Gastrocnemius medialis (tissue), 4 donors: ENCODE data around the gene ADAM12. TPM values are rescaled to one million over a fixed set of nuclear protein-coding genes. Genes with fewer than 3 reads are reported as not detected.
A peak's percentile ranks its signal among the peaks of the same experiment; 100 is the strongest.

ENCODE experiments used
- ATAC-seq, 2 donors: fragments of 150-250 bp; one replicate each; pipeline ENCODE4 v1.9.1; 2016
- DNase-seq, 2 donors: peaks; one replicate each; pipeline ENCODE4 v3.0.0-alpha.2; 2019
- H3K27ac ChIP-seq, 4 donors: fragments of 200-600 bp; sonication (generic); 1 replicate in 1 of 4; 2 replicates in 3 of 4; pipeline ENCODE4 v1.5.1; 2016 to 2018; ENCODE audit warnings: mild to moderate bottlenecking in 2 of 4, moderate library complexity in 1 of 4
- H3K27me3 ChIP-seq, 3 donors: fragments of 200-600 bp; sonication (generic) in 2 of 3; 1 replicate in 1 of 3; 2 replicates in 2 of 3; pipeline versions ENCODE4 v1.5.1 to v1.6.0; 2016 to 2019; ENCODE audit warnings: mild to moderate bottlenecking in 1 of 3, moderate library complexity in 1 of 3
- H3K36me3 ChIP-seq, 2 donors: fragments of 200-600 bp; sonication (generic) in 1 of 2; one replicate each; pipeline ENCODE4 v1.5.1; 2017 to 2018
- H3K4me1 ChIP-seq, 2 donors: fragments of 200-600 bp; sonication (generic) in 1 of 2; one replicate each; pipeline ENCODE4 v1.5.1; 2016 to 2017; ENCODE audit warnings: mild to moderate bottlenecking in 2 of 2
- H3K4me3 ChIP-seq, 4 donors: fragments of 200-600 bp; sonication (generic) in 3 of 4; 1 replicate in 1 of 4; 2 replicates in 3 of 4; pipeline ENCODE4 v1.5.1; 2016 to 2019; ENCODE audit warnings: mild to moderate bottlenecking in 2 of 4
- H3K9me3 ChIP-seq, 3 donors: fragments of 200-600 bp; sonication (generic) in 2 of 3; 1 replicate in 1 of 3; 2 replicates in 2 of 3; pipeline ENCODE4 v1.5.1; 2016 to 2019
- CTCF ChIP-seq, 5 experiments: fragments of 450-650 bp in 3 of 5; fragments of 200-600 bp in 2 of 5; sonication (generic) in 2 of 5; IDR thresholded peaks in 4 of 5; conservative IDR thresholded peaks in 1 of 5; 1 replicate in 4 of 5; 2 replicates in 1 of 5; pipeline ENCODE4 v1.5.1; 2016 to 2019; ENCODE audit warnings: antibody characterized with exemption in 5 of 5, mild to moderate bottlenecking in 3 of 5, moderate library complexity in 3 of 5
- POLR2A ChIP-seq, 2 donors: fragments of 450-650 bp; IDR thresholded peaks; one replicate each; pipeline ENCODE4 v1.6.1; 2017; ENCODE audit warnings: antibody characterized with exemption in 2 of 2, mild to moderate bottlenecking in 2 of 2, moderate library complexity in 2 of 2
- in situ Hi-C, 4 donors: fragments of 200-750 bp; cut with MboI; loops; one replicate each; pipeline versions ENCODE4 v1.15.0 to v1.8.0; 2017; ENCODE audit warnings: low sequenced_read_pairs in 4 of 4
- intact Hi-C: fragments of 100-400 bp; cut with DNase I; formaldehyde crosslinking; loops from one replicate; pipeline ENCODE4 v1.15.1; 2023; ENCODE audit warnings: low total_unique reads
- total RNA-seq, 4 donors: library from RNA; depleted of rRNA; stranded (reverse); fragments of >200 nt; gene quantifications; one replicate each; pipeline versions ENCODE4 v1.1.0 to v1.2.3, GENCODE V29; 2016

ADAM12 gene
- total RNA-seq, 4 donors from 2014 or later = 0.10 TPM; not detected in 3

GRCh38 chr10:126391192-126391885, 3.1 kb upstream of the ADAM12 start:
- no peak overlapping the region for H3K27ac ChIP-seq
- H3K4me1 ChIP-seq = peaks cover 0 to 5% of the 10 kb centered on the region in 2 donors
- ATAC-seq (no peak), DNase-seq (no peak)
- peaks cover 6 to 17% (median 14%) of the 10 kb centered on the region in 3 donors for H3K27me3 ChIP-seq
- H3K36me3 ChIP-seq = no peaks in the 10 kb centered on the region
- in situ Hi-C loops = loop anchor here in 1 of 4 donors (25.0 kb wide), 1 partner anchor 404 kb away; no protein-coding TSS in a partner anchor
- H3K9me3 ChIP-seq = no peaks in the 10 kb centered on the region
- no peak overlapping the region for H3K4me3 ChIP-seq
- TF ChIP-seq CTCF (IDR thresholded peaks at IDR 0.05 in 4 of 5, conservative IDR thresholded peaks at IDR 0.05 in 1 of 5) (no peak), POLR2A (IDR thresholded peaks at IDR 0.05) (no peak)
- intact Hi-C loops = no loop called here

GRCh38 chr10:126390324-126390723, 2.0 kb upstream of the ADAM12 start:
- TF ChIP-seq POLR2A (IDR thresholded peaks at IDR 0.05) (no peak), CTCF (IDR thresholded peaks at IDR 0.05 in 4 of 5, conservative IDR thresholded peaks at IDR 0.05 in 1 of 5) (no peak)
- in situ Hi-C loops (loop anchor here in 1 of 4 donors (25.0 kb wide), 1 partner anchor 403 kb away; no protein-coding TSS in a partner anchor), intact Hi-C loops (no loop called here)

GRCh38 chr10:126387041-126387921, 996 bp downstream of the ADAM12 start:
- intact Hi-C loops (no loop called here), in situ Hi-C loops (loop anchor here in 1 of 4 donors (25.0 kb wide), 1 partner anchor 400 kb away; no protein-coding TSS in a partner anchor)
- peaks cover 0 to 5% of the 10 kb centered on the region in 2 donors for H3K4me1 ChIP-seq
- H3K4me3 ChIP-seq = peak overlapping the region; percentile 9 to 45 (median 24)
- TF ChIP-seq POLR2A (IDR thresholded peaks at IDR 0.05) (no peak), CTCF (IDR thresholded peaks at IDR 0.05 in 4 of 5, conservative IDR thresholded peaks at IDR 0.05 in 1 of 5) (peak in 3 of 5 experiments; percentile 38 to 51 (median 42))
- no peaks in the 10 kb centered on the region for H3K36me3 ChIP-seq
- H3K27ac ChIP-seq = no peak overlapping the region
- DNase-seq = no peak
- H3K9me3 ChIP-seq = no peaks in the 10 kb centered on the region
- H3K27me3 ChIP-seq = peaks cover 10 to 25% (median 20%) of the 10 kb centered on the region in 3 donors
- no peak for ATAC-seq

More at GRCh38 chr10:126390324-126390723, 2.0 kb upstream of the ADAM12 start:
- ATAC-seq (no peak), DNase-seq (no peak)
- Histone ChIP-seq H3K36me3 (no peaks in the 10 kb centered on the region), H3K4me3 (no peak overlapping the region), H3K27me3 (peaks cover 10 to 21% (median 20%) of the 10 kb centered on the region in 3 donors), H3K27ac (no peak overlapping the region), H3K9me3 (no peaks in the 10 kb centered on the region), H3K4me1 (peaks cover 0 to 5% of the 10 kb centered on the region in 2 donors)

GRCh38 chr10:126384269-126384873, 3.9 kb downstream of the ADAM12 start:
- Histone ChIP-seq H3K4me1 (peaks cover 0 to 5% of the 10 kb centered on the region in 2 donors), H3K4me3 (no peak overlapping the region), H3K27ac (no peak overlapping the region), H3K27me3 (peaks cover 10 to 25% (median 20%) of the 10 kb centered on the region in 3 donors), H3K9me3 (no peaks in the 10 kb centered on the region), H3K36me3 (no peaks in the 10 kb centered on the region)
- DNase-seq (no peak), ATAC-seq (no peak)
- intact Hi-C loops (no loop called here), in situ Hi-C loops (loop anchor here in 1 of 4 donors (25.0 kb wide), 1 partner anchor 397 kb away; no protein-coding TSS in a partner anchor)
- TF ChIP-seq POLR2A (IDR thresholded peaks at IDR 0.05) = no peak
- no peak for TF ChIP-seq CTCF (IDR thresholded peaks at IDR 0.05 in 4 of 5, conservative IDR thresholded peaks at IDR 0.05 in 1 of 5)
